H1 (cell line): Measurements from ENCODE around the gene AHNAK2. TPM values are rescaled to one million over a fixed set of nuclear protein-coding genes. Genes with fewer than 3 reads are reported as not detected.

ENCODE experiments used
- CTCF ChIA-PET: fragments of 300-600 bp; sonication (Branson Sonifier 250); formaldehyde crosslinking; loops from one replicate; lab custom pipeline; 2021; ENCODE audit not compliant: partially characterized antibody; lab: Charles Lee
- POLR2A ChIA-PET: fragments of 300-600 bp; sonication (Branson Sonifier 250); formaldehyde crosslinking; loops from one replicate; lab custom pipeline; 2021; ENCODE audit warnings: inconsistent platforms; ENCODE audit not compliant: partially characterized antibody; lab: Charles Lee
- DNase-seq, 2 experiments: peaks; one replicate each; pipeline versions ENCODE4 v3.0.0 to v3.0.0-alpha.2; 2010 to 2022; ENCODE audit warnings: low spot score in 2 of 2, low read depth in 1 of 2, mixed read lengths in 1 of 2
- FAIRE-seq: peaks from 2 replicates; lab custom pipeline; 2011; peaks lifted over from hg19 to GRCh38; lab: Jason Lieb, UNC
- H2AFZ ChIP-seq: 2 replicates; pipeline ENCODE4 v1.8.1; 2012; ENCODE audit warnings: low read length, inconsistent platforms
- H2AK5ac ChIP-seq: 2 replicates; pipeline ENCODE4 v1.6.1; 2013; ENCODE audit warnings: low read depth, low read length
- H2BK120ac ChIP-seq: replicated peaks from 2 replicates; pipeline ENCODE3; 2013; ENCODE audit warnings: low read depth, low read length, inconsistent platforms
- H2BK12ac ChIP-seq: 2 replicates; pipeline ENCODE4 v1.6.1; 2013; ENCODE audit warnings: low read depth, low read length
- H2BK15ac ChIP-seq: 2 replicates; pipeline ENCODE4 v1.6.1; 2013; ENCODE audit warnings: low read length
- H2BK20ac ChIP-seq: 2 replicates; pipeline ENCODE4 v1.6.1; 2013; ENCODE audit warnings: low read length
- H2BK5ac ChIP-seq: 2 replicates; pipeline ENCODE4 v1.6.1; 2013; ENCODE audit warnings: low read depth, low read length
- H3K14ac ChIP-seq: 2 replicates; pipeline ENCODE4 v1.6.1; 2013; ENCODE audit warnings: inconsistent platforms; ENCODE audit not compliant: insufficient read length
- H3K18ac ChIP-seq: 2 replicates; pipeline ENCODE4 v1.6.1; 2013; ENCODE audit warnings: low read length; ENCODE audit errors: extremely low read depth
- H3K23ac ChIP-seq: 2 replicates; pipeline ENCODE4 v1.6.1; 2013; ENCODE audit warnings: inconsistent platforms; ENCODE audit not compliant: insufficient read length
- H3K23me2 ChIP-seq: 2 replicates; pipeline ENCODE4 v1.6.1; 2013; ENCODE audit warnings: low read depth, low read length
- H3K27ac ChIP-seq: 2 replicates; pipeline ENCODE4 v1.6.1; 2011; ENCODE audit warnings: low read depth, low read length, inconsistent platforms
- H3K27me3 ChIP-seq, 4 experiments: replicated peaks in 1 of 4; 1 replicate in 1 of 4; 2 replicates in 3 of 4; pipeline versions ENCODE4 v1.6.1 to v1.8.1; 2011 to 2013; ENCODE audit warnings: low read length in 3 of 4, mild to moderate bottlenecking in 3 of 4, inconsistent platforms in 2 of 4, mixed read lengths in 2 of 4, moderate library complexity in 1 of 4; ENCODE audit not compliant: control insufficient read depth in 3 of 4, insufficient read depth in 3 of 4; ENCODE audit errors: extremely low read depth in 1 of 4
- H3K36me3 ChIP-seq, 4 experiments: 2 replicates each; pipeline versions ENCODE4 v1.6.1 to v1.8.1; 2011 to 2013; ENCODE audit warnings: mild to moderate bottlenecking in 4 of 4, low read length in 3 of 4, moderate library complexity in 2 of 4, control low read depth in 1 of 4, inconsistent platforms in 1 of 4; ENCODE audit not compliant: insufficient read depth in 4 of 4, control insufficient read depth in 2 of 4
- H3K4ac ChIP-seq: replicated peaks from 2 replicates; pipeline ENCODE3; 2013; ENCODE audit warnings: low read length, low read depth, mixed read lengths, inconsistent platforms; ENCODE audit not compliant: insufficient read length
- H3K4me1 ChIP-seq, 4 experiments: replicated peaks in 1 of 4; 1 replicate in 1 of 4; 2 replicates in 3 of 4; pipeline versions ENCODE4 v1.6.1 to v1.8.1; 2011 to 2013; ENCODE audit warnings: low read length in 3 of 4, inconsistent platforms in 2 of 4, mixed read lengths in 1 of 4; ENCODE audit not compliant: insufficient read depth in 4 of 4, control insufficient read depth in 3 of 4
- H3K4me2 ChIP-seq, 2 experiments: 2 replicates each; pipeline versions ENCODE4 v1.6.1 to v1.8.1; 2011 to 2013; ENCODE audit warnings: low read depth in 2 of 2, low read length in 2 of 2, control low read depth in 1 of 2, inconsistent platforms in 1 of 2, mild to moderate bottlenecking in 1 of 2; ENCODE audit not compliant: insufficient read depth in 1 of 2
- H3K4me3 ChIP-seq, 4 experiments: fragments of 200-600, 300-600 bp in 1 of 4; sonication (generic), shearing (Covaris generic), sonication (Bioruptor Twin) in 1 of 4; 2 replicates each; pipeline versions ENCODE4 v1.5.1 to v1.8.1; 2011 to 2016; ENCODE audit warnings: low read length in 4 of 4, low read depth in 3 of 4, control low read depth in 2 of 4, inconsistent platforms in 2 of 4, mild to moderate bottlenecking in 2 of 4, mixed read lengths in 1 of 4, moderate library complexity in 1 of 4; ENCODE audit not compliant: insufficient read depth in 2 of 4; ENCODE audit errors: extremely low read depth in 1 of 4
- H3K56ac ChIP-seq: replicated peaks from 2 replicates; pipeline ENCODE3; 2013; ENCODE audit warnings: low read depth, mild to moderate bottlenecking, mixed read lengths, low read length, inconsistent platforms; ENCODE audit not compliant: insufficient read length
- H3K79me1 ChIP-seq: 2 replicates; pipeline ENCODE4 v1.6.1; 2013; ENCODE audit warnings: low read depth, low read length, control low read depth
- H3K79me2 ChIP-seq, 2 experiments: 2 replicates each; pipeline versions ENCODE4 v1.6.1 to v1.8.1; 2012 to 2013; ENCODE audit warnings: low read length in 2 of 2, mild to moderate bottlenecking in 2 of 2, inconsistent platforms in 1 of 2; ENCODE audit not compliant: insufficient read depth in 2 of 2, control insufficient read depth in 1 of 2
- H3K9ac ChIP-seq, 4 experiments: replicated peaks in 1 of 4; 1 replicate in 1 of 4; 2 replicates in 3 of 4; pipeline versions ENCODE4 v1.6.1 to v1.8.1; 2011 to 2013; ENCODE audit warnings: low read depth in 3 of 4, low read length in 3 of 4, control low read depth in 2 of 4, mild to moderate bottlenecking in 2 of 4, moderate library complexity in 2 of 4, inconsistent platforms in 1 of 4; ENCODE audit errors: extremely low read depth in 1 of 4
- H3K9me3 ChIP-seq, 2 experiments: 2 replicates each; pipeline versions ENCODE4 v1.6.1 to v1.8.1; 2012 to 2013; ENCODE audit warnings: mild to moderate bottlenecking in 2 of 2, moderate library complexity in 2 of 2, control low read depth in 1 of 2, inconsistent platforms in 1 of 2, low read depth in 1 of 2, low read length in 1 of 2, mixed read lengths in 1 of 2; ENCODE audit not compliant: insufficient read depth in 2 of 2
- H4K20me1 ChIP-seq, 2 experiments: replicated peaks in 1 of 2; 2 replicates each; pipeline versions ENCODE3 to v1.8.1; 2011 to 2013; ENCODE audit warnings: inconsistent platforms in 2 of 2, low read length in 2 of 2, mild to moderate bottlenecking in 1 of 2; ENCODE audit not compliant: insufficient read depth in 2 of 2, control insufficient read depth in 1 of 2
- H4K5ac ChIP-seq: 2 replicates; pipeline ENCODE4 v1.6.1; 2013; ENCODE audit warnings: low read length, low read depth, mixed read lengths, inconsistent platforms; ENCODE audit not compliant: insufficient read length
- H4K8ac ChIP-seq: 2 replicates; pipeline ENCODE4 v1.8.0; 2013; ENCODE audit warnings: mild to moderate bottlenecking, moderate library complexity, low read length, inconsistent platforms; ENCODE audit not compliant: insufficient read depth; ENCODE audit errors: extremely low read depth
- H4K91ac ChIP-seq: replicated peaks from 2 replicates; pipeline ENCODE3; 2013; ENCODE audit warnings: low read length, mixed read lengths, inconsistent platforms; ENCODE audit not compliant: insufficient read length
- ATF3 ChIP-seq: IDR thresholded peaks from 2 replicates; pipeline ENCODE4 v1.6.1; 2011; ENCODE audit warnings: low read depth, mild to moderate bottlenecking, low read length; ENCODE audit not compliant: insufficient read depth
- CHD2 ChIP-seq: IDR thresholded peaks from 2 replicates; pipeline ENCODE4 v1.6.1; 2012; ENCODE audit warnings: low read length, improper control_type of control experiment
- FOSL1 ChIP-seq: IDR thresholded peaks from 2 replicates; pipeline ENCODE4 v1.6.1; 2011; ENCODE audit warnings: mild to moderate bottlenecking, low read depth, low read length, moderate library complexity; ENCODE audit not compliant: insufficient read depth
- GABPA ChIP-seq: IDR thresholded peaks from 2 replicates; pipeline ENCODE4 v1.6.1; 2011; ENCODE audit warnings: mild to moderate bottlenecking, low read length, moderate library complexity, borderline replicate concordance; ENCODE audit not compliant: insufficient read depth
- GTF2F1 ChIP-seq: IDR thresholded peaks from 2 replicates; pipeline ENCODE4 v1.6.1; 2012; ENCODE audit warnings: low read depth, low read length, improper control_type of control experiment, borderline replicate concordance
- HDAC2 ChIP-seq, 2 experiments: fragments of 300-600 bp in 1 of 2; sonication (generic) in 1 of 2; IDR thresholded peaks; 2 replicates each; pipeline ENCODE4 v1.6.1; 2011 to 2012; ENCODE audit warnings: low read depth in 2 of 2, low read length in 2 of 2, mild to moderate bottlenecking in 2 of 2, moderate library complexity in 2 of 2, borderline replicate concordance in 1 of 2, inconsistent platforms in 1 of 2
- KDM4A ChIP-seq: IDR thresholded peaks from one replicate; pipeline ENCODE4 v1.7.1; 2012; ENCODE audit warnings: low read depth, mild to moderate bottlenecking, moderate library complexity, low read length, inconsistent platforms; ENCODE audit not compliant: severe bottlenecking
- RNF2 ChIP-seq: fragments of 200-900, 300-1000 bp; sonication (generic); IDR thresholded peaks from 2 replicates; pipeline ENCODE4 v1.7.1; 2016; ENCODE audit warnings: borderline replicate concordance, low read depth, mild to moderate bottlenecking, antibody characterized with exemption, low read length; ENCODE audit not compliant: poor library complexity, severe bottlenecking; ENCODE audit errors: missing control alignments
- YY1 ChIP-seq: IDR thresholded peaks from 2 replicates; pipeline ENCODE4 v1.6.1; 2011; ENCODE audit warnings: low read depth, mild to moderate bottlenecking, low read length
- ZNF274 ChIP-seq: IDR thresholded peaks from 2 replicates; pipeline ENCODE4 v1.7.0; 2012; ENCODE audit warnings: low read length, borderline replicate concordance; ENCODE audit errors: extremely low read depth
- WGBS, 2 experiments: shearing (Covaris generic) in 1 of 2; methylation state at CpG; one replicate each; pipeline versions ENCODE4 v1.1.6 to v1.1.7; 2013 to 2015; ENCODE audit warnings: low lambda C conversion rate in 2 of 2, mixed read lengths in 2 of 2, inconsistent platforms in 1 of 2, low coverage in 1 of 2, missing lambda C conversion rate in 1 of 2; ENCODE audit not compliant: insufficient replicate concordance in 2 of 2, insufficient coverage in 1 of 2, insufficient read length in 1 of 2; ENCODE audit errors: extremely low coverage in 1 of 2, missing lambda C conversion rate in 1 of 2; 5-methylcytosine and 5-hydroxymethylcytosine counted together
- polyA plus RNA-seq, 7 experiments: library from polyadenylated mRNA; depleted of rRNA in 3 of 7; stranded (reverse) in 5 of 7; unstranded in 2 of 7; fragments of >200 nt in 5 of 7; fragments of 200-250 nt in 2 of 7; gene quantifications; 1 replicate in 5 of 7; 2 replicates in 1 of 7; 4 replicates in 1 of 7; pipeline versions ENCODE4 v1.2.1 to v1.2.3, GENCODE V29; 2011 to 2013; ENCODE audit warnings: missing spikeins in 2 of 7, mixed read lengths in 2 of 7
- total RNA-seq: library from RNA; stranded (reverse); fragmentation: NEBNext Ultra II Directional; extraction: Animal tissue kit (Norgen Biotek cat#: 25700); gene quantifications from 2 replicates; pipeline ENCODE4 v1.2.1, GENCODE V29; 2021

The AHNAK2 gene
- total and polyA plus RNA-seq, 2 of the 8 experiments (the other 6 are each of a cell fraction or from before 2014, with no cell fraction given) = 0.95 to 2.0 TPM

GRCh38 chr14:104941508-104942365 is 36.4 kb downstream of the AHNAK2 start:
- Histone ChIP-seq H2BK20ac (no peak overlapping the region), H2BK5ac (no peak overlapping the region), H3K36me3 (no peaks in the 10 kb centered on the region), H2BK12ac (no peak overlapping the region), H4K5ac (no peak overlapping the region), H3K23ac (no peak overlapping the region), H3K79me2 (no peaks in the 10 kb centered on the region), H3K27me3 (peaks cover 0 to 30% (median 13%) of the 10 kb centered on the region in 4 experiments; a peak in 6 of 7 replicates), H3K18ac (no peak overlapping the region), H4K91ac (no peak overlapping the region), H3K79me1 (no peaks in the 10 kb centered on the region), H3K4me3 (no peak overlapping the region), H3K14ac (no peak overlapping the region), H2BK15ac (no peak overlapping the region), H3K56ac (no peak overlapping the region), H3K4me2 (no peak overlapping the region), H3K9me3 (peaks cover 0 to 42% of the 10 kb centered on the region in 2 experiments; a peak in 1 of 4 replicates), H3K4me1 (no peaks in the 10 kb centered on the region), H4K8ac (no peak overlapping the region), H2BK120ac (no peak overlapping the region), H3K9ac (no peak overlapping the region), H3K23me2 (no peaks in the 10 kb centered on the region), H2AK5ac (no peak overlapping the region), H4K20me1 (no peaks in the 10 kb centered on the region), H3K4ac (no peak overlapping the region), H2AFZ (no peak overlapping the region), H3K27ac (no peak overlapping the region)
- DNase-seq = no peak
- ChIA-PET POLR2A (no interaction called here), CTCF (interaction anchor here (1.1 to 2.7 kb wide), 7 partner anchors 14 to 318 kb away, joined by 3 to 9 read pairs (median 5); no protein-coding TSS in a partner anchor)
- 90% methylated on average over 25 of the region's 26 CpGs; no CpG with 5 or more reads in 1 of the 2 experiments for WGBS, 2 experiments
- FAIRE-seq = no peak
- TF ChIP-seq ATF3 = no peak
- no peak for TF ChIP-seq ZNF274
- TF ChIP-seq KDM4A = no peak
- no peak for TF ChIP-seq FOSL1
- TF ChIP-seq GABPA = no peak
- TF ChIP-seq CHD2 = no peak
- TF ChIP-seq GTF2F1 = no peak
- no peak for TF ChIP-seq YY1
- no peak for TF ChIP-seq HDAC2 (IDR thresholded peaks at IDR 0.05; ENCODE audit: borderline replicate concordance in 1 of 2, low read depth in 2 of 2, low read length in 2 of 2)
- TF ChIP-seq RNF2 = no peak
